K562 (cell line): ENCODE data around the gene INSL3. TPM values are rescaled to one million over a fixed set of nuclear protein-coding genes. Genes with fewer than 3 reads are reported as not detected.
A peak's percentile ranks its signal among the peaks of the same experiment; 100 is the strongest.

Experiments
- ATAC-seq: fragments of 200-7000 bp; cut with Tn5 transposase; 3 replicates; pipeline ENCODE4 v1.9.1; 2020; ENCODE audit warnings: moderate library complexity
- BruUV-seq: library from RNA; stranded (reverse); fragments of 400-500 nt; replicated peaks from 2 replicates; lab custom pipeline; 2021; lab: Mats Ljungman, UMichigan
- CTCF ChIA-PET: fragments of 300-600 bp; formaldehyde crosslinking; extraction: SDS; loops from one replicate; lab custom pipeline; 2021; ENCODE audit warnings: low intra/inter-chr PET ratio; lab: Yijun Ruan, JAX
- POLR2A ChIA-PET: fragments of 300-600, 350-650 bp; sonication (Branson Sonifier 250); formaldehyde crosslinking; extraction: SDS; loops from one replicate; lab custom pipeline; 2021; ENCODE audit warnings: antibody characterized with exemption, inconsistent platforms; lab: Yijun Ruan, JAX
- DNase-seq, 4 experiments: peaks; one replicate each; pipeline versions ENCODE4 v3.0.0 to v3.0.0-alpha.2; 2011 to 2018; ENCODE audit warnings: low spot score in 3 of 4, mixed read lengths in 3 of 4; ENCODE audit errors: extremely low read depth in 1 of 4
- FAIRE-seq: peaks from 2 replicates; lab custom pipeline; 2011; peaks lifted over from hg19 to GRCh38; lab: Jason Lieb, UNC
- H2AFZ ChIP-seq: 2 replicates; pipeline ENCODE4 v1.6.0; 2011; ENCODE audit warnings: low read depth, low read length, control low read depth, inconsistent platforms
- H3K27ac ChIP-seq: fragments of 200-600 bp; 3 replicates; pipeline ENCODE4 v1.8.0; 2011; ENCODE audit warnings: low read depth, mild to moderate bottlenecking, control low read depth, inconsistent platforms, low read length, moderate library complexity, mixed read lengths; ENCODE audit errors: extremely low read depth
- H3K27me3 ChIP-seq, 2 experiments: fragments of 300-600 bp in 1 of 2; 2 replicates in 1 of 2; 3 replicates in 1 of 2; pipeline versions ENCODE4 v1.6.0 to v1.8.0; 2011; ENCODE audit warnings: inconsistent platforms in 2 of 2, low read length in 2 of 2, mild to moderate bottlenecking in 1 of 2, mixed read lengths in 1 of 2, moderate library complexity in 1 of 2; ENCODE audit not compliant: control insufficient read depth in 2 of 2, insufficient read depth in 2 of 2
- H3K36me3 ChIP-seq: fragments of 300-600 bp; 3 replicates; pipeline ENCODE4 v1.8.0; 2011; ENCODE audit warnings: mild to moderate bottlenecking, low read length, inconsistent platforms; ENCODE audit not compliant: control insufficient read depth, insufficient read depth
- H3K4me1 ChIP-seq, 2 experiments: fragments of 200-600 bp in 1 of 2; replicated peaks in 1 of 2; 2 replicates in 1 of 2; 3 replicates in 1 of 2; pipeline versions ENCODE4 v1.5.1 to v1.8.0; 2011; ENCODE audit warnings: inconsistent platforms in 2 of 2, low read length in 2 of 2, mild to moderate bottlenecking in 1 of 2, mixed read lengths in 1 of 2, moderate library complexity in 1 of 2; ENCODE audit not compliant: control insufficient read depth in 2 of 2, insufficient read depth in 2 of 2
- H3K4me2 ChIP-seq: 2 replicates; pipeline ENCODE4 v1.6.1; 2011; ENCODE audit warnings: low read length, control low read depth, inconsistent platforms, mixed read lengths; ENCODE audit not compliant: insufficient read depth
- H3K4me3 ChIP-seq: fragments of 200-600 bp; sonication (generic), shearing (Covaris generic); 2 replicates; pipeline ENCODE4 v1.5.1; 2016; ENCODE audit warnings: control low read depth, inconsistent platforms
- H3K79me2 ChIP-seq: fragments of 200-600 bp; 3 replicates; pipeline ENCODE4 v1.8.0; 2011; ENCODE audit warnings: low read length, inconsistent platforms; ENCODE audit not compliant: control insufficient read depth, insufficient read depth
- H3K9ac ChIP-seq, 2 experiments: 2 replicates each; pipeline versions ENCODE4 v1.6.0 to v1.6.1; 2011; ENCODE audit warnings: low read depth in 2 of 2, low read length in 2 of 2, control low read depth in 1 of 2, inconsistent platforms in 1 of 2, mild to moderate bottlenecking in 1 of 2, mixed read lengths in 1 of 2; ENCODE audit not compliant: insufficient read depth in 1 of 2
- H3K9me1 ChIP-seq: one replicate; pipeline ENCODE4 v1.6.0; 2011; ENCODE audit warnings: inconsistent platforms, mild to moderate bottlenecking, low read length, moderate library complexity; ENCODE audit not compliant: control insufficient read depth, insufficient read depth
- H3K9me3 ChIP-seq: replicated peaks from 2 replicates; pipeline ENCODE4 v1.5.1; 2011; ENCODE audit warnings: low read depth, low read length, inconsistent platforms; ENCODE audit not compliant: control insufficient read depth, insufficient read depth
- H4K20me1 ChIP-seq: replicated peaks from 2 replicates; pipeline ENCODE4 v1.6.1; 2011; ENCODE audit warnings: low read length, inconsistent platforms, mixed read lengths; ENCODE audit not compliant: control insufficient read depth, insufficient read depth
- BACH1 ChIP-seq: fragments of 200-800 bp; sonication (Bioruptor generic); IDR thresholded peaks from 2 replicates; pipeline ENCODE4 v1.6.1; 2016; ENCODE audit warnings: missing genetic modification characterization, missing compliant biosample characterization
- CBFB ChIP-seq: sonication (generic); formaldehyde crosslinking; IDR thresholded peaks from 2 replicates; pipeline ENCODE4 v1.4.0; 2020; ENCODE audit warnings: mild to moderate bottlenecking, missing genetic modification reagents
- CEBPB ChIP-seq: fragments of 450-650 bp; IDR thresholded peaks from 2 replicates; pipeline ENCODE4 v1.6.1; 2016; ENCODE audit warnings: missing genetic modification characterization, missing compliant biosample characterization
- CREBBP ChIP-seq: IDR thresholded peaks from one replicate; pipeline ENCODE4 v1.6.1; 2012; ENCODE audit warnings: low read depth, mild to moderate bottlenecking, control low read depth, inconsistent platforms, low read length
- HMGN3 ChIP-seq: IDR thresholded peaks from 2 replicates; pipeline ENCODE4 v1.6.1; 2011; ENCODE audit warnings: borderline replicate concordance, low read depth, mild to moderate bottlenecking, mixed read lengths, low read length; ENCODE audit not compliant: insufficient read length; ENCODE audit errors: extremely low read depth
- NR2C1 ChIP-seq, 2 experiments: fragments of 450-650 bp; IDR thresholded peaks; 2 replicates each; pipeline ENCODE4 v1.6.1; 2017; ENCODE audit warnings: mild to moderate bottlenecking in 2 of 2, antibody characterized with exemption in 1 of 2, inconsistent platforms in 1 of 2, missing compliant biosample characterization in 1 of 2, missing genetic modification characterization in 1 of 2
- NR2C2 ChIP-seq, 2 experiments: fragments of 200-800 bp in 1 of 2; sonication (Bioruptor generic) in 1 of 2; sonication (generic) in 1 of 2; formaldehyde crosslinking in 1 of 2; IDR thresholded peaks; 2 replicates each; pipeline versions ENCODE4 v1.6.1 to v1.8.0; 2016 to 2022; ENCODE audit warnings: mild to moderate bottlenecking in 1 of 2, missing compliant biosample characterization in 1 of 2, missing genetic modification characterization in 1 of 2, missing genetic modification reagents in 1 of 2
- RCOR1 ChIP-seq, 2 experiments: IDR thresholded peaks; 2 replicates each; pipeline ENCODE4 v1.6.1; 2012; ENCODE audit warnings: low read depth in 2 of 2, low read length in 2 of 2, borderline replicate concordance in 1 of 2, improper control_type of control experiment in 1 of 2
- TRIM28 ChIP-seq: fragments of 450-650 bp; IDR thresholded peaks from 2 replicates; pipeline ENCODE4 v1.6.1; 2017
- ZFP30 ChIP-seq: fragments of 250-450 bp; sonication (Bioruptor Pico); IDR thresholded peaks from 2 replicates; pipeline ENCODE4 v1.8.0; 2022; ENCODE audit warnings: moderate library complexity, mild to moderate bottlenecking, inconsistent platforms, borderline replicate concordance
- ZFP36 ChIP-seq: fragments of 150-350 bp; IDR thresholded peaks from 2 replicates; pipeline ENCODE4 v1.6.1; 2018; ENCODE audit warnings: low read length, low read depth; ENCODE audit not compliant: partially characterized antibody
- ZNF507 ChIP-seq: conservative IDR thresholded peaks from 2 replicates; pipeline ENCODE4 v1.6.1; 2017; ENCODE audit warnings: missing genetic modification characterization, missing compliant biosample characterization
- WGBS: fragments of 100-300 bp; shearing (Covaris generic); methylation state at CpG from one replicate; pipeline ENCODE4 v1.1.6; 2016; ENCODE audit warnings: low coverage, mixed read lengths; ENCODE audit not compliant: insufficient coverage; ENCODE audit errors: missing lambda C conversion rate; 5-methylcytosine and 5-hydroxymethylcytosine counted together
- in situ Hi-C: fragments of 300-500 bp; cut with MboI; formaldehyde crosslinking; loops from 4 replicates; pipeline ENCODE4 v1.15.0; 2018; ENCODE audit warnings: inconsistent platforms, mixed read lengths
- intact Hi-C: fragments of 100-400 bp; cut with micrococcal nuclease; formaldehyde crosslinking; loops from 2 replicates; pipeline ENCODE4 v1.14.2; 2022
- polyA plus RNA-seq, 8 experiments: library from polyadenylated mRNA; depleted of rRNA in 4 of 8; stranded (reverse) in 5 of 8; unstranded in 3 of 8; fragments of >200 nt; fragmentation: Nextera tagmentation in 2 of 8; fragmentation: Illumina TruSeq in 1 of 8; extraction: Ambion mirVana in 2 of 8; extraction: Trizol in 1 of 8; gene quantifications; 2 replicates each; pipeline versions ENCODE4 v1.2.1 to v1.2.3, GENCODE V29; 2011 to 2014; ENCODE audit warnings: inconsistent platforms in 1 of 8, missing spikeins in 1 of 8
- total RNA-seq, 7 experiments: library from RNA; depleted of rRNA in 6 of 7; stranded (reverse); fragments of >200 nt in 6 of 7; fragmentation: Illumina TruSeq in 2 of 7; extraction: Trizol in 2 of 7; gene quantifications; 2 replicates each; pipeline versions ENCODE4 v1.2.1 to v1.2.3, GENCODE V29; 2011 to 2021; ENCODE audit warnings: low replicate concordance in 1 of 7
- TF ChIP-seq, protein P1 (sequence below), 2 experiments: IDR thresholded peaks; 2 replicates each; pipeline ENCODE4 v1.6.1; 2011; ENCODE audit warnings: borderline replicate concordance in 1 of 2, control low read depth in 1 of 2, low read depth in 1 of 2, low read length in 1 of 2, mild to moderate bottlenecking in 1 of 2, mixed read lengths in 1 of 2, moderate library complexity in 1 of 2; ENCODE audit not compliant: insufficient read depth in 1 of 2, insufficient read length in 1 of 2, poor library complexity in 1 of 2, severe bottlenecking in 1 of 2; ENCODE audit errors: extremely low read depth in 1 of 2
- TF ChIP-seq, protein P2 (sequence below): sonication (generic); formaldehyde crosslinking; IDR thresholded peaks from 2 replicates; pipeline ENCODE4 v1.8.1; 2023; ENCODE audit warnings: mild to moderate bottlenecking, missing genetic modification reagents

Gene INSL3
- total and polyA plus RNA-seq, 9 of the 15 experiments (the other 6 are each of a cell fraction or from before 2014, with no cell fraction given): not detected

DNA sequence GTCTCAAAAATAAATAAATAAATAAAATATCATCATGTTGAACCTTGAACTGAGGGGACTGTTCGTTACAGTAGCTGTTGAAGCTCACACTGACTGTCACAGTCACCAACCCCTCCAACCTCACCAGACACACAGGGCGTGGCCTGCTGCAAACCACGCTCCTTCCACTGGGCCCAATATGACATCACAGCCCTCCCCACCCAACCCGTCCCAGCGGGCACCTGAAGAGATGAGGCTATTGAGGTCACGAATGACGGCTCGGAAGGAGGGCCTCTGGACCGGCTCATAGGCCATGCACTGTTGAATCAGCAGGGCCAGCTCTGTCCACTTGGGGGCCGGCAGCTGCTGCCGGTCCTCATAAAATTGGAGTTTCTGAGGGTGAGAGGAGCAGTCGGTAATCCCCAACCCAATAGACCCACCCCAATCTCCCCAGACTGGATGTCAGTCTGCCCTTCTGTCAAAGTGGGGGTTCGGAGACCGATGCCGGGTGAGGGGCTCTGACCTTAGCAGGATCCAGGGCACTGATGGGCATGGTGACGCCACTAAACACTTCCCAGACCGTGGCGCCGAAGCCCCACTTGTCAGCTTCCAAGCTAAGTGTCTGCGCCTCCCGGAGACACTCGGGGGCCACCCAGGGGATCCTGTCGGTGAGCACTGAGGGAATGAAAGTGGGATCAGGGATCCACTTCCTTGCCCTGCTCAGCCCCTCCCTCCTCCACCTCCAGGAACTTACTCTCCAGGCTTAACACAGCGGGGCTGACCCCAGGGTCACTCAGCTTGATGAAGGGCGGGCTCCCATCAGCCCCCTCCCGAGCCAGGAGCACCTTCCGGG is 13.2 kb upstream of the INSL3 start (continued):
- peak; percentile 62; the same call in 1 of the 2 replicates for TF ChIP-seq NR2C1 (IDR thresholded peaks at IDR 0.05)
- 0 out of 2 replicates have a peak, but pooled peaks have one; percentile 27 for TF ChIP-seq NR2C1 (tag; IDR thresholded peaks at IDR 0.05)
- no peak for TF ChIP-seq CREBBP
- peak; percentile 69; the same call in 1 of the 2 replicates for TF ChIP-seq NR2C2 (CRISPR knock-in tag; IDR thresholded peaks at IDR 0.05)
- TF ChIP-seq NR2C2 (tag; IDR thresholded peaks at IDR 0.05): peak; percentile 33; the same call in 1 of the 2 replicates
- 0 out of 2 replicates have a peak, but pooled peaks have one; percentile 21 for TF ChIP-seq TRIM28
- TF ChIP-seq, all 486 proteins: peak for 12

GRCh38 chr19:17832443-17833208 is 11.3 kb upstream of the INSL3 start:
- ChIA-PET CTCF (no interaction called here), POLR2A (interaction anchor here (0.6 kb wide), 1 partner anchor 13 kb away, joined by 3 read pairs; no protein-coding TSS in a partner anchor)
- Histone ChIP-seq H2AFZ (no peak overlapping the region), H3K4me1 (peaks cover 4 to 33% of the 10 kb centered on the region in 2 experiments; a peak in 3 of 5 replicates), H3K9me1 (no peaks in the 10 kb centered on the region), H3K9ac (peak overlapping the region in 1 of 2 experiments; percentile 48; a peak in 1 of 4 replicates), H3K27me3 (peaks cover 5 to 10% of the 10 kb centered on the region in 2 experiments; a peak in 2 of 5 replicates), H3K4me3 (no peak overlapping the region), H3K36me3 (no peaks in the 10 kb centered on the region), H3K4me2 (no peak overlapping the region), H3K79me2 (no peaks in the 10 kb centered on the region), H3K9me3 (no peaks in the 10 kb centered on the region), H4K20me1 (peaks cover 5% of the 10 kb centered on the region; the same call in 1 of the 2 replicates), H3K27ac (no peak overlapping the region)
- FAIRE-seq: no peak
- WGBS: 27% methylated on average over 16 of the region's 17 CpGs
- in situ Hi-C loops (no loop called here), intact Hi-C loops (no loop called here)
- no TSS peak for BruUV-seq
- no peak for DNase-seq
- no peak for ATAC-seq
- TF ChIP-seq, protein P1, sequence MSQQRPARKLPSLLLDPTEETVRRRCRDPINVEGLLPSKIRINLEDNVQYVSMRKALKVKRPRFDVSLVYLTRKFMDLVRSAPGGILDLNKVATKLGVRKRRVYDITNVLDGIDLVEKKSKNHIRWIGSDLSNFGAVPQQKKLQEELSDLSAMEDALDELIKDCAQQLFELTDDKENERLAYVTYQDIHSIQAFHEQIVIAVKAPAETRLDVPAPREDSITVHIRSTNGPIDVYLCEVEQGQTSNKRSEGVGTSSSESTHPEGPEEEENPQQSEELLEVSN (IDR thresholded peaks at IDR 0.05; ENCODE audit: borderline replicate concordance in 1 of 2, extremely low read depth in 1 of 2, insufficient read depth in 1 of 2, insufficient read length in 1 of 2, low read depth in 1 of 2, low read length in 1 of 2, poor library complexity in 1 of 2, severe bottlenecking in 1 of 2): no peak
- TF ChIP-seq CBFB (CRISPR knock-in tag) (0 out of 2 replicates have a peak, but pooled peaks have one; percentile 43), ZFP30 (no peak), BACH1 (tag) (no peak), ZNF507 (tag) (no peak), RCOR1 (IDR thresholded peaks at IDR 0.05; ENCODE audit: borderline replicate concordance in 1 of 2, low read depth in 2 of 2, low read length in 2 of 2) (no peak), ZFP36 (peak; percentile 56), CEBPB (tag) (no peak), HMGN3 (no peak)
- TF ChIP-seq, protein P2, sequence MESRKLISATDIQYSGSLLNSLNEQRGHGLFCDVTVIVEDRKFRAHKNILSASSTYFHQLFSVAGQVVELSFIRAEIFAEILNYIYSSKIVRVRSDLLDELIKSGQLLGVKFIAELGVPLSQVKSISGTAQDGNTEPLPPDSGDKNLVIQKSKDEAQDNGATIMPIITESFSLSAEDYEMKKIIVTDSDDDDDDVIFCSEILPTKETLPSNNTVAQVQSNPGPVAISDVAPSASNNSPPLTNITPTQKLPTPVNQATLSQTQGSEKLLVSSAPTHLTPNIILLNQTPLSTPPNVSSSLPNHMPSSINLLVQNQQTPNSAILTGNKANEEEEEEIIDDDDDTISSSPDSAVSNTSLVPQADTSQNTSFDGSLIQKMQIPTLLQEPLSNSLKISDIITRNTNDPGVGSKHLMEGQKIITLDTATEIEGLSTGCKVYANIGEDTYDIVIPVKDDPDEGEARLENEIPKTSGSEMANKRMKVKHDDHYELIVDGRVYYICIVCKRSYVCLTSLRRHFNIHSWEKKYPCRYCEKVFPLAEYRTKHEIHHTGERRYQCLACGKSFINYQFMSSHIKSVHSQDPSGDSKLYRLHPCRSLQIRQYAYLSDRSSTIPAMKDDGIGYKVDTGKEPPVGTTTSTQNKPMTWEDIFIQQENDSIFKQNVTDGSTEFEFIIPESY (CRISPR knock-in tag): peak; percentile 99
